IPS-11a (cell line): ENCODE measurements around the gene RRP12.

ENCODE experiments used
- H3K4me3 ChIP-seq: one replicate; pipeline ENCODE4 v1.5.1; 2013; ENCODE audit warnings: low read depth, low read length, control low read depth

Gene RRP12

GRCh38 chr10:97336942-97337831 is 64.0 kb downstream of the RRP12 start:
- H3K4me3 ChIP-seq = no peak overlapping the region

GRCh38 chr10:97336446-97336845 is 64.7 kb downstream of the RRP12 start:
- no peak overlapping the region for H3K4me3 ChIP-seq

GRCh38 chr10:97336006-97336405 is 65.1 kb downstream of the RRP12 start:
- no peak overlapping the region for H3K4me3 ChIP-seq

- H3K4me3 ChIP-seq = peak overlapping the region; percentile 1
Observed at GRCh38 chr10:97335188-97335619, 65.9 kb downstream of the RRP12 start.

- H3K4me3 ChIP-seq = peak within 1 kb of the TSS; percentile 77
Observed at GRCh38 chr10:97334370-97335175, 66.6 kb downstream of the RRP12 start, which contains the start of gene FRAT2. Gene FRAT2 (minus strand): TSS chr10:97334729. CDS start chr10:97334572, 157 bp downstream.

- peak overlapping the region; percentile 77 for H3K4me3 ChIP-seq
Observed at GRCh38 chr10:97333601-97334369, 67.4 kb downstream of the RRP12 start.

- peak overlapping the region; percentile 77 for H3K4me3 ChIP-seq
Observed at GRCh38 chr10:97333351-97333600, 67.9 kb downstream of the RRP12 start.

GRCh38 chr10:97332591-97333350 is 68.4 kb downstream of the RRP12 start:
- peak overlapping the region; percentile 77 for H3K4me3 ChIP-seq

- no peak overlapping the region for H3K4me3 ChIP-seq
Observed at GRCh38 chr10:97331153-97331703, 69.9 kb downstream of the RRP12 start.

- H3K4me3 ChIP-seq = no peak overlapping the region
Observed at GRCh38 chr10:97329766-97330165, 71.4 kb downstream of the RRP12 start.

GRCh38 chr10:97328646-97329453 is 72.3 kb downstream of the RRP12 start:
- no peak overlapping the region for H3K4me3 ChIP-seq

- H3K4me3 ChIP-seq = no peak overlapping the region
Observed at GRCh38 chr10:97327348-97328294, 73.5 kb downstream of the RRP12 start.

GRCh38 chr10:97325754-97326153 is 75.4 kb downstream of the RRP12 start:
- H3K4me3 ChIP-seq = no peak overlapping the region

GRCh38 chr10:97323501-97323900 is 77.6 kb downstream of the RRP12 start:
- no peak overlapping the region for H3K4me3 ChIP-seq

- H3K4me3 ChIP-seq = no peak overlapping the region
Observed at GRCh38 chr10:97321804-97322190, 79.3 kb downstream of the RRP12 start.

GRCh38 chr10:97321032-97321803 is 79.9 kb downstream of the RRP12 start:
- peak overlapping the region; percentile 72 for H3K4me3 ChIP-seq

- H3K4me3 ChIP-seq = peak overlapping the region; percentile 72
Observed at GRCh38 chr10:97320480-97321031, 80.6 kb downstream of the RRP12 start.
